Endodermal cell (in vitro differentiated cells): Measurements from ENCODE around the gene PDGFC. TPM values are rescaled to one million over a fixed set of nuclear protein-coding genes. Genes with fewer than 3 reads are reported as not detected.

ENCODE experiments used
- DNase-seq: peaks from one replicate; pipeline ENCODE4 v3.0.0-alpha.2; 2017
- H3K27ac ChIP-seq: 2 replicates; pipeline ENCODE4 v1.5.1; 2013; ENCODE audit warnings: mild to moderate bottlenecking, low read depth, low read length, moderate library complexity
- H3K27me3 ChIP-seq: 2 replicates; pipeline ENCODE4 v1.6.1; 2013; ENCODE audit warnings: mild to moderate bottlenecking, low read length, moderate library complexity; ENCODE audit not compliant: insufficient read depth, control insufficient read depth, poor library complexity, severe bottlenecking
- H3K36me3 ChIP-seq: 2 replicates; pipeline ENCODE4 v1.7.0; 2013; ENCODE audit warnings: mild to moderate bottlenecking, low read length, moderate library complexity; ENCODE audit not compliant: control insufficient read depth, insufficient read depth
- H3K4me1 ChIP-seq: one replicate; pipeline ENCODE4 v1.7.0; 2013; ENCODE audit warnings: low read length; ENCODE audit not compliant: control insufficient read depth, insufficient read depth
- H3K4me3 ChIP-seq: 2 replicates; pipeline ENCODE4 v1.5.1; 2013; ENCODE audit warnings: mild to moderate bottlenecking, low read length, moderate library complexity
- H3K9ac ChIP-seq: 2 replicates; pipeline ENCODE4 v1.6.1; 2013; ENCODE audit warnings: mild to moderate bottlenecking, low read length, moderate library complexity; ENCODE audit not compliant: poor library complexity, severe bottlenecking; ENCODE audit errors: extremely low read depth
- H3K9me3 ChIP-seq: 2 replicates; pipeline ENCODE4 v1.6.1; 2013; ENCODE audit warnings: mild to moderate bottlenecking, low read length, moderate library complexity; ENCODE audit not compliant: control insufficient read depth
- H3K27ac Mint-ChIP-seq: 2 replicates; pipeline ENCODE4 v1.8.0; 2020; ENCODE audit warnings: mixed read lengths
- H3K27me3 Mint-ChIP-seq: 2 replicates; pipeline ENCODE4 v1.8.0; 2021; ENCODE audit warnings: mild to moderate bottlenecking, mixed read lengths; ENCODE audit not compliant: insufficient read depth
- H3K36me3 Mint-ChIP-seq: 2 replicates; pipeline ENCODE4 v1.8.0; 2020; ENCODE audit warnings: low read depth, mixed read lengths
- H3K4me1 Mint-ChIP-seq: 2 replicates; pipeline ENCODE4 v1.8.0; 2020; ENCODE audit warnings: mixed read lengths
- H3K4me3 Mint-ChIP-seq: 2 replicates; pipeline ENCODE4 v1.8.0; 2020; ENCODE audit warnings: mild to moderate bottlenecking, moderate library complexity, mixed read lengths
- H3K9me3 Mint-ChIP-seq: 2 replicates; pipeline ENCODE4 v1.8.0; 2020; ENCODE audit warnings: mild to moderate bottlenecking, mixed read lengths
- CTCF ChIP-seq: fragments of 200-600 bp; sonication (generic); conservative IDR thresholded peaks from 2 replicates; pipeline ENCODE4 v1.5.0; 2021; ENCODE audit warnings: antibody characterized with exemption, mild to moderate bottlenecking
- WGBS, 2 experiments: methylation state at CpG; one replicate each; pipeline versions ENCODE4 v1.1.5 to v1.1.7; 2013; ENCODE audit warnings: missing lambda C conversion rate in 2 of 2, mixed read lengths in 1 of 2; ENCODE audit not compliant: insufficient coverage in 1 of 2, insufficient read length in 1 of 2; 5-methylcytosine and 5-hydroxymethylcytosine counted together
- total RNA-seq, 2 donors: library from RNA; stranded (reverse); fragmentation: NEBNext Ultra II Directional in 1 of 2; extraction: Animal tissue kit (Norgen Biotek cat#: 25700) in 1 of 2; gene quantifications; 2 replicates in 1 of 2; 3 replicates in 1 of 2; pipeline ENCODE4 v1.2.1, GENCODE V29; 2021

PDGFC gene
- total RNA-seq, 2 donors from 2014 or later: 5.5 to 6.8 TPM

- Mint-ChIP-seq H3K27ac (no peak overlapping the region), H3K4me1 (peaks cover 5% of the 10 kb centered on the region), H3K36me3 (no peaks in the 10 kb centered on the region), H3K4me3 (no peak overlapping the region), H3K27me3 (no peaks in the 10 kb centered on the region), H3K9me3 (no peaks in the 10 kb centered on the region)
- no peak for TF ChIP-seq CTCF
- Histone ChIP-seq H3K4me3 (no peak overlapping the region), H3K36me3 (no peaks in the 10 kb centered on the region), H3K9ac (no peak overlapping the region), H3K27ac (no peak overlapping the region), H3K27me3 (no peaks in the 10 kb centered on the region), H3K9me3 (no peaks in the 10 kb centered on the region), H3K4me1 (no peaks in the 10 kb centered on the region)
- WGBS, 2 experiments: 71 to 78% methylated on average over 1 of the region's 1 CpG
- DNase-seq: no peak
Observed at GRCh38 chr4:156953001-156953400, 18.6 kb downstream of the PDGFC start.

- H3K9ac ChIP-seq: no peak overlapping the region
- H3K4me1 Mint-ChIP-seq: peaks cover 6% of the 10 kb centered on the region
- H3K4me1 ChIP-seq: no peaks in the 10 kb centered on the region
- no peaks in the 10 kb centered on the region for H3K9me3 Mint-ChIP-seq
- H3K9me3 ChIP-seq: no peaks in the 10 kb centered on the region
- no peak overlapping the region for H3K4me3 Mint-ChIP-seq
- no peaks in the 10 kb centered on the region for H3K36me3 ChIP-seq
- H3K36me3 Mint-ChIP-seq: no peaks in the 10 kb centered on the region
- H3K27me3 Mint-ChIP-seq: no peaks in the 10 kb centered on the region
- no peaks in the 10 kb centered on the region for H3K27me3 ChIP-seq
- no peak for DNase-seq
- no peak overlapping the region for H3K27ac ChIP-seq
- no peak overlapping the region for H3K4me3 ChIP-seq
- TF ChIP-seq CTCF: no peak
- WGBS, 2 experiments: 91 to 93% methylated on average over 2 to 3 of the region's 3 CpGs
- no peak overlapping the region for H3K27ac Mint-ChIP-seq
Observed at GRCh38 chr4:156952078-156952759, 19.4 kb downstream of the PDGFC start.

GRCh38 chr4:156950948-156951347 lies 20.7 kb downstream of the PDGFC start:
- H3K36me3 Mint-ChIP-seq: no peaks in the 10 kb centered on the region
- no peaks in the 10 kb centered on the region for H3K4me1 ChIP-seq
- H3K9me3 ChIP-seq: no peaks in the 10 kb centered on the region
- H3K4me3 ChIP-seq: no peak overlapping the region
- DNase-seq: no peak
- no peak overlapping the region for H3K9ac ChIP-seq
- H3K27me3 ChIP-seq: no peaks in the 10 kb centered on the region
- no peak overlapping the region for H3K27ac Mint-ChIP-seq
- H3K4me3 Mint-ChIP-seq: no peak overlapping the region
- TF ChIP-seq CTCF: no peak
- H3K27me3 Mint-ChIP-seq: no peaks in the 10 kb centered on the region
- H3K36me3 ChIP-seq: no peaks in the 10 kb centered on the region
- WGBS, 2 experiments: 88 to 100% methylated on average over 1 to 3 of the region's 3 CpGs
- no peak overlapping the region for H3K27ac ChIP-seq
- H3K9me3 Mint-ChIP-seq: no peaks in the 10 kb centered on the region
- peaks cover 15% of the 10 kb centered on the region for H3K4me1 Mint-ChIP-seq
